DMS79 treated with DMSO at 0.1 percent for 48 hours (cell line): ENCODE data around the gene KCNMB1.

Experiments
- DNase-seq: peaks from one replicate; lab custom pipeline; 2025; lab: John Stamatoyannopoulos, UW

The KCNMB1 gene

GRCh38 chr5:170339780-170340167, 49.4 kb downstream of the KCNMB1 start:
- DNase-seq = no peak

- DNase-seq = no peak
These were observed 50.0 kb downstream of the KCNMB1 start for GRCh38 chr5:170338933-170339779.

- no peak for DNase-seq
These were observed 50.9 kb downstream of the KCNMB1 start for GRCh38 chr5:170338291-170338690.

GRCh38 chr5:170337045-170337733, 52.0 kb downstream of the KCNMB1 start:
- DNase-seq = no peak

- no peak for DNase-seq
These were observed 53.1 kb downstream of the KCNMB1 start for GRCh38 chr5:170336065-170336464.

GRCh38 chr5:170334626-170335025, 54.5 kb downstream of the KCNMB1 start:
- no peak for DNase-seq

- DNase-seq = no peak
These were observed 55.8 kb downstream of the KCNMB1 start for GRCh38 chr5:170333161-170333910.

GRCh38 chr5:170332058-170332457, 57.1 kb downstream of the KCNMB1 start:
- no peak for DNase-seq

- DNase-seq = no peak
These were observed 58.6 kb downstream of the KCNMB1 start for GRCh38 chr5:170330568-170331054.

GRCh38 chr5:170329524-170329923, 59.6 kb downstream of the KCNMB1 start:
- DNase-seq = no peak

- DNase-seq = no peak
These were observed 61.3 kb downstream of the KCNMB1 start for GRCh38 chr5:170327829-170328228.

GRCh38 chr5:170327168-170327567, 62.0 kb downstream of the KCNMB1 start:
- no peak for DNase-seq
